Mucosa of gallbladder (tissue), 1 donor: ENCODE measurements around the gene CDK14. TPM values are rescaled to one million over a fixed set of nuclear protein-coding genes. Genes with fewer than 3 reads are reported as not detected.
"Not testable (repeated sequence)": the region's sequence is repeated elsewhere in the genome, so short reads cannot be mapped to it uniquely, and the experiment has no call there.

ENCODE experiments used
- DNase-seq: peaks from one replicate; pipeline ENCODE4 v3.0.0-alpha.2; 2020; ENCODE audit warnings: low spot score
- total RNA-seq: library from RNA; stranded (reverse); gene quantifications from one replicate; pipeline ENCODE4 v1.2.1, GENCODE V29; 2021
- donor health status: DM: no; HTN: no; CAD: no.

Gene CDK14
- total RNA-seq, 1 donor from 2014 or later = 70.3 TPM

- DNase-seq = no peak
These were observed 193.7 kb downstream of the CDK14 start for GRCh38 chr7:90789736-90790306.

GRCh38 chr7:90791596-90791995 lies 195.5 kb downstream of the CDK14 start:
- no peak for DNase-seq

GRCh38 chr7:90792301-90792700 lies 196.2 kb downstream of the CDK14 start:
- no peak for DNase-seq

GRCh38 chr7:90794234-90794633 lies 198.1 kb downstream of the CDK14 start:
- DNase-seq = not testable (repeated sequence)

- DNase-seq = no peak
These were observed 201.5 kb downstream of the CDK14 start for GRCh38 chr7:90797596-90797995.

GRCh38 chr7:90804370-90804769 lies 208.2 kb downstream of the CDK14 start:
- no peak for DNase-seq

GRCh38 chr7:90815552-90815951 lies 219.4 kb downstream of the CDK14 start:
- DNase-seq = not testable (repeated sequence)

GRCh38 chr7:90816511-90817142 lies 220.5 kb downstream of the CDK14 start:
- peak; percentile 23 for DNase-seq

- no peak for DNase-seq
These were observed 221.0 kb downstream of the CDK14 start for GRCh38 chr7:90817151-90817550.

GRCh38 chr7:90817846-90818245 lies 221.7 kb downstream of the CDK14 start:
- DNase-seq = no peak

- no peak for DNase-seq
These were observed 222.2 kb downstream of the CDK14 start for GRCh38 chr7:90818341-90818740.

- DNase-seq = no peak
These were observed 226.0 kb downstream of the CDK14 start for GRCh38 chr7:90821961-90822620.

GRCh38 chr7:90824386-90825307 lies 228.5 kb downstream of the CDK14 start:
- DNase-seq = no peak

GRCh38 chr7:90825779-90826178 lies 229.7 kb downstream of the CDK14 start:
- DNase-seq = no peak

- no peak for DNase-seq
These were observed 232.5 kb downstream of the CDK14 start for GRCh38 chr7:90828601-90829000.

GRCh38 chr7:90830308-90830707 lies 234.2 kb downstream of the CDK14 start:
- no peak for DNase-seq

- no peak for DNase-seq
These were observed 236.6 kb downstream of the CDK14 start for GRCh38 chr7:90832726-90833125.

GRCh38 chr7:90833443-90833842 lies 237.3 kb downstream of the CDK14 start:
- no peak for DNase-seq

- no peak for DNase-seq
These were observed 238.7 kb downstream of the CDK14 start for GRCh38 chr7:90834771-90835170.

- no peak for DNase-seq
These were observed 239.7 kb downstream of the CDK14 start for GRCh38 chr7:90835861-90836260.

GRCh38 chr7:90836937-90837336 lies 240.8 kb downstream of the CDK14 start:
- no peak for DNase-seq

GRCh38 chr7:90838799-90839198 lies 242.7 kb downstream of the CDK14 start:
- no peak for DNase-seq
